ENCODE measurements around the gene SHISAL2B.
"Not testable (repeated sequence)": the region's sequence is repeated elsewhere in the genome, so short reads cannot be mapped to it uniquely, and the experiment has no call there.

SHISAL2B gene

DNA sequence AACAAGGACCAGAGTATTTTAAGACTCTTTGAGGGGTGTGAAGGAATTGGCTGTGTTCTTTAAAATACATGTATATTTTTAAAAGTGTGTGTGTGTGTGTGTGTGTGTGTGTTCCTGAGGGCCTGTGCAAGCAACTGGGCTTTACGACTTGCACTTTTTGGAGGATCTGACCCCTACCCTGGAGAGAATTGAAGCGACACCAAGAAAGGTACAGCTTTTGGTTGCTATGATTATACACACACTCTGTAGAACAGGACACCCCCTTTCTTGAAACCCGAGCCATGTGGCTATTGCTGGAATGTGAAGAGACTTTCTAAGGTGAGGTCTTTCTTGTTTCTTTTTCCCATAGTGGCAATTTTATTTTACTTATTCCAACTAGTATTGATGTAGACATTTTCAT lies 988 bp downstream of the SHISAL2B start:
- H3K4me3 ChIP-seq: no peak overlapping the region

GRCh38 chr5:64693636-64694035 lies 3.3 kb downstream of the SHISAL2B start:
- no peak overlapping the region for H3K27ac ChIP-seq
- no peak overlapping the region for H3K4me3 ChIP-seq

More for the DNA sequence above, 988 bp downstream of the SHISAL2B start:
- H3K27ac ChIP-seq: no peak overlapping the region

DNA sequence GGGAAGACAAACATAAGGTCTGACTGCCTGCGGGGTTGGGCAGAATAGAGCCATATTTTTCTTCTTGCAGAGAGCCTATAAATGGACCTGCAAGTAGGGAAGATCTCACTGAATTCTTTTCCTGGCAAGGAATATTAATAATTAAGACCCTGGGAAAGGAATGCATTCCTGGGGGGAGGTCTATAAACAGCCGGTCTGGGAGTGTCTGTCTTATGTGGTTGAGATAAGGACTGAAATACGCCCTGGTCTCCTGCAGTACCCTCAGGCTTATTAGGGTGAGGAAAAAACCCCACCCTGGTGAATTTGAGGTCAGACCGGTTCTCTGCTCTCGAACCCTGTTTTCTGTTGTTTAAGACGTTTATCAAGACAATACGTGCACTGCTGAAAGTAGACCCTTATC lies 6.1 kb downstream of the SHISAL2B start:
- not testable (repeated sequence) for H3K4me3 ChIP-seq, H3K27ac ChIP-seq

DNA sequence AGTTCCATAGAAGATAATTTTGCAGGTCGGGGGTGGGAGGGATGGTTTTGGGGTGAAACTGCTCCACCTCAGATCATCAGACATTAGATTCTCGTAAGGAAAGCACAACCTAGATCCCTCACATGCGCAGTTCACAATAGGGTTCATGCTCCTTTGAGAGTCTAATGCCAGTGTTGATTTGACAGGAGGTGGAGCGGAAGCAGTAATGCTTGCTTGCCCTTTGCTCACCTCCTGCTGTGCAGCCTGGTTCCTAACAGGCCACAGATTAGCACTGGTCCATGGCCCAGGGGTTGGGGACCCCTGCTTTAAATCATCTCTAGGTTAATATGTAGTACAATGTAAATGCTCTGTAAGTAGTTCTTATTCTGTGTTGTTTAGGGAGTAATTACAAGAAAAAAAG lies 10.5 kb downstream of the SHISAL2B start:
- no peak overlapping the region for H3K4me3 ChIP-seq

DNA sequence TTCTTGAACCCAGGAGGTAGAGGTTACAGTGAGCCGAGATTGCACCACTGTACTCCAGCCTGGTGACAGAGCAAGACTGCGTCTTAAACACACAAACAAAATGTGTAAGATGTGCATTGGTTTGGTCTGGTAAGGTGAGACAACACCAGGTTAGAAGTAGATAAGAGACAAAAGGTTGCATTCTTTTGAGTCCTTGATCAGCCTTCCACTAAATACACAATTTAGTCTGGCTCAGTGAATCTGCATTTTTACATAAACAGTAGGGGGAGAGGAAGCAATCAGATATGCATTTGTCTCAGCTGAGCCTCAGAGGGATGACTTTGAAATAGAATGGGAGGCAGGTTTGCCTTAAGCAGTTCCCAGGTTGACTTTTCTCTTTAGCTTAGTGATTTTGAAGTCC lies 15.8 kb downstream of the SHISAL2B start:
- not testable (repeated sequence) for H3K4me3 ChIP-seq, H3K27ac ChIP-seq

More for the DNA sequence above, 10.5 kb downstream of the SHISAL2B start:
- no peak overlapping the region for H3K27ac ChIP-seq

GRCh38 chr5:64707191-64707590 lies 16.9 kb downstream of the SHISAL2B start:
- no peak overlapping the region for H3K4me3 ChIP-seq
- no peak overlapping the region for H3K27ac ChIP-seq

GRCh38 chr5:64714495-64714894 lies 24.2 kb downstream of the SHISAL2B start:
- H3K4me3 ChIP-seq: peak overlapping the region in 2 of 7 experiments; percentile 19 to 21

DNA sequence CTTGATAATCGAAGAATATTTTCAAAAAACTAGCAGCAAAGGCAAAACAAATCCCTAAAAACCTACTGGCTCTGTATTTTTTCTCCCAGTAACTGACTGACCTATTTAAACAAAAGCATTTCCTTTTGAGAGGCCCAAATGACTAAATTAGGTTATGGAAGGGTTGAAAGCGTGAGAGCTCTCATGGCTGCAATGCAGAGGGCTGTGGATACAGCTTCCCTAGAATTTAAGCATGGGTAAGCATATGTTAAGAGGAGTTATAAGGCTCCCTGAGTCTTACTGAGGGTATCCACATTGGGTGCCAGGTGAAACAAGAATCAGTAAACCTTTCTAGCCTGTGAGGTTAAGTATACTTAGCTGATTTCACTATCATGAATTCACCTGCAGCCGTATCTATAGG lies 32.3 kb downstream of the SHISAL2B start:
- H3K4me3 ChIP-seq: no peak overlapping the region
- no peak overlapping the region for H3K27ac ChIP-seq

More at GRCh38 chr5:64714495-64714894, 24.2 kb downstream of the SHISAL2B start:
- H3K27ac ChIP-seq: peak overlapping the region in 1 of 21 experiments; percentile 37

DNA sequence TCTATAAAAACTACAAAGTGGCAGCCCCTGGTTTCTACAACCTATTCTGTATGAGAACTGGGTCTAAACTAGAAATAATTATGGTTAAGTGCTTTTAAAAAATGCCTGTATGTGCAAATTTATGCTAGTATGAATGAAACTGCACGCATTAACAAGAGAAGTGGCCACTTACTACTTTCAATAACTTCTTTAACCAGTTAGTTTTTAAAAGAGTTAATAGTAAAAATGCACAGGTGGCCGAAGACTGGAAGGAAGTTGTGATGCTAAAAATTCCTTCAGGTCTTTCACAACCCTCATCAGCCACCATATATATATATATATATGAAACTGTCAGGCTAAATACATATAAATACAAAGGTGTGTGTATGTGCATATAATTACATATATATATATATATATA lies 36.8 kb downstream of the SHISAL2B start:
- Histone ChIP-seq H3K27ac (no peak overlapping the region), H3K4me3 (no peak overlapping the region)

DNA sequence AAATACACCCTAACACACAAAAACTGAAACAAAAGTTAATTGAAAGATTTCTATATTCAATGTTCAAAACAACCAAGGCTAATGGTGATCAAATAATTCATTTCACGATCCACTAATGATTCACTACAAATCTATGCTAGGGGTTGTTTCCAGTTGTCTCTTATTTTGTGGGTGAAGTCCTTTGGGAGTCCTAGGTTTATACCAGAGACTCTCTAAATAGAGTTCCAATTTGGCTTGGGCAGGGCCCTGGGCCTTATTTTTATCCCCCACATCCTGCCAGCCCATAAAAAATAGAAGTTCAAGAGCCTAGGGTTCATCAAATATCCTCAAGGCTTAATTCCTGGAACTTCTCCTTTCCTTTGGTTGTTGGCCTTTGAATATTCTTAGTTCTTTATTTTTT lies 52.1 kb downstream of the SHISAL2B start:
- H3K4me3 ChIP-seq: no peak overlapping the region
- no peak overlapping the region for H3K27ac ChIP-seq

DNA sequence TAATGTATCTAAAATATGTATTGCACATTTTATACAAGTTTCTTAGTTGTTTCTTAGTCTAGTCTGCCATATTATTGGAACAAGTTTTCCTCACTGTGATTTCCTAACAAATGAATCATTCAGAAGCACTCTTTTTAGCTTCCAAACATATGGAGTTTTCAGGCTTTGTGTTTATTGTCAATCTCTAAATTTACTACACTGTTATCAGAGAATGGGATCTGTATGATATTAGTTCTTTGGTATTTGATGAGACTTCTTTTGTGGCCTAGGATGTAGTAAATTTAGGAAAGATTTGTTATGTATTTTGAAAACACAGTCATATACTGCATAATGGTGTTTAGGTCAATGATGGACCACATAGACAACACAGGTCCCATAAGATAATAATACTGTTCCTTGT lies 52.5 kb downstream of the SHISAL2B start:
- Histone ChIP-seq H3K4me3 (no peak overlapping the region), H3K27ac (no peak overlapping the region)

DNA sequence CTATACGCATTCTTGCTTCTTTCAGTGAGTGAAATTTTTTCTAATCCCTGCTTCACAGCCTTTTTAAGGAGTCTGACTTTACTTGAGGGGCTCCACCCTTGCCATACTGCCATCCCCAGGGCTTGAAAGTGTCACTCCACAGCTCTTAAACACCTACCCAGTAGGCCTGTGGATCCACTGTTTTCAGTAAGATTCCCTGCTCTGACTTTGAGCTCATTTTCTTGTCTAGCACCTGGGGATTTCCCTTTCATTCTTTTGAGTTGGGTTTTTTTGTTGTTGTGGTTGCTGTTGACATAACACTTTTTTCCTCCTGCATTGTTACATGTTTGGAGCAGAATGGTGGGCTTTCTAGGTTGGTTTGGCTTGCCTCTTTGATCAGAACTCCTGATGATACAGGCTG lies 54.6 kb downstream of the SHISAL2B start:
- H3K27ac ChIP-seq: no peak overlapping the region
- H3K4me3 ChIP-seq: no peak overlapping the region

- no peak overlapping the region for H3K4me3 ChIP-seq
- H3K27ac ChIP-seq: no peak overlapping the region
Observed at GRCh38 chr5:64746446-64746845, 56.1 kb downstream of the SHISAL2B start.

- H3K27ac ChIP-seq: no peak overlapping the region
- no peak overlapping the region for H3K4me3 ChIP-seq
Observed at GRCh38 chr5:64749385-64749784, 59.1 kb downstream of the SHISAL2B start.

- no peak overlapping the region for H3K4me3 ChIP-seq
- H3K27ac ChIP-seq: no peak overlapping the region
Observed at GRCh38 chr5:64754066-64754465, 63.8 kb downstream of the SHISAL2B start.

DNA sequence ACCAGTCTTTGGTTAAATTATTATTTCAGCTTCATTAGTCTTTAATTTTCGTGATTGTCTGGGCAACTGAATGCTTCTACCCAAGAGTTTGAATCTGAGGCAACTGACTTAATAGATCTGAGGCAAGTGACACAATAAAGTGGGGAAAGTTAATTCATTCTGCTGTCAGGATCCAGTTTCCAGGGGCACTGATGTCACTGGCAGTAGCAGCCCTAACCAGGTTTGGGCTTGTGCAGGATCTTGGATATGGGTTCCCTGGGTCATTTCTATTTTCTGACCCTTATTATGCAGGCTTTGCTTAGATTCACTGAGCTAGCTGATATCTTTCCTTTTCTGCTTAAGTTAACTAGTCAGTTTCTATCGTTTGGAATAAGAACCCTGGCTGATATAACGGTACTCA lies 68.6 kb downstream of the SHISAL2B start:
- no peak overlapping the region for H3K27ac ChIP-seq
- no peak overlapping the region for H3K4me3 ChIP-seq

DNA sequence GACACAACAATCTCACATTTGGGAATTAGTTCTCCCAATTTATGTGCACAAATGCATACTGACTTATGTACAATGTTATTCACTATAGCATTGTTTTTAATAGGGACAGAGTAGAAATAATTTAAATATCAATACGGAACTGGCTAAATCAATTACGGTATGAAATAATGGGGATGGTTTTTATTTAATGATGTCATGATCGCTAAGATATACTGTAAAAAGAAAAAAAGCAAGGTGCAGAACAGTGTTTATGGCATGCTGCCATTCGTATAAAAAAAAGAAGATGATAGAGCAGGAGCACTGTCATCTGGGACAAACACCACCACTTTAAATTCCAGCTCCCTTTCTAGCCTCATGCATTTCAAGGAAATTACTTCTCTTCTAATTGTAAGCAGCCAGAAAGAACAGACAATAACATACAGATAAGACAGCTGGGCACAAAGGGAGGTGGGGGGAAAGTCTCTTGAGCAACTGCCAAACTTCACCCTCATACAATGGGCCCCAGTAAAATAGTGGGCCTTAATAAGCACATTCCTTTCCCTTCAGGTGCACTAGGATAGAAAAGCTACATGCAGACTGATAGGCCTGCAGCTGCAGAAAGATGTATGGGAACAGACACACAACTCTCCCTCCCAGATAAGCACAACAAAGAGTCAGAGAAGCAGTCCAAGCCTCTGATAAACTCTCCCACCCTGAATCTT lies 69.8 kb downstream of the SHISAL2B start:
- Histone ChIP-seq H3K27ac (no peak overlapping the region), H3K4me3 (no peak overlapping the region)

- Histone ChIP-seq H3K27ac (no peak overlapping the region), H3K4me3 (no peak overlapping the region)
Observed at GRCh38 chr5:64763948-64764503, 73.7 kb downstream of the SHISAL2B start.

DNA sequence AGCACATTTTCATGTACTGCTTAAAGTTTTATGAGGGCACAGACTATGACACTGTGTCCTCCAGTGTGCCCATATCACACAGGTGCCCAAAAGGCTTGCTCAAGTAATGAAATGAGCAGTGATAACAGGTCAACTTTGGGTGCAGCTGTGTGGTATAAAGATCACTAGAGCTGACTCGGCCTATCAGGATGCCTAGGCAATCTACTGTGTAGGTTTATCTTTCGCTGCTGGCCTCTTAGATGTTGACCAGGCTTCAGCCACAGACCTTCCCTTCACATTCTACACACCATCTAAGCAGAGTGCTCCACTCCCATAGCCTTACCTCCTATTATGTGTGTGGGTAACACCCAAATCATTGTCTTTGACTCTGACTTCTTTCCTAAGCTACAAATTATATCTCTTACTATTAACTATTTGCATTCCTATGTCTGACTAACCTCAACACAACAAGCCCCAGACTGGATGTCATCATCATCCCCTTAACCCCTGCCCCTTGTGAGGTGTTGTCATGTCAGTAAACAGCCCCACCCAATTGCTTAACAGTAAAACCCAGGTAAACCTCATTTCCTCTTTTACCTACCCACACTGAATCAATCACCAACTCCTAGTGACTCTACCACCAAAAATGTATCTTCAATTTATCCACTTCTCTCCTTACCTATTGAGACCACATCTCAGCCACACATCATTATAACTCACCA lies 75.7 kb downstream of the SHISAL2B start:
- Histone ChIP-seq H3K4me3 (no peak overlapping the region), H3K27ac (peak overlapping the region in 10 of 21 experiments; percentile 2 to 93 (median 27))

- peak overlapping the region in 11 of 21 experiments; percentile 3 to 98 (median 85) for H3K27ac ChIP-seq
Observed at GRCh38 chr5:64766941-64767340, 76.6 kb downstream of the SHISAL2B start.

More at GRCh38 chr5:64766941-64767340, 76.6 kb downstream of the SHISAL2B start:
- H3K4me3 ChIP-seq: peak overlapping the region in 5 of 7 experiments; percentile 59 to 98 (median 88)
